Fibroblast of villous mesenchyme (primary cell): ENCODE data around the gene AP1G2. TPM values are rescaled to one million over a fixed set of nuclear protein-coding genes. Genes with fewer than 3 reads are reported as not detected.

Experiments
- DNase-seq: peaks from one replicate; pipeline ENCODE4 v3.0.0-alpha.2; 2010; ENCODE audit warnings: low read depth
- H3K4me3 ChIP-seq: 2 replicates; pipeline ENCODE4 v1.5.1; 2011; ENCODE audit warnings: low read depth, mild to moderate bottlenecking, low read length
- CTCF ChIP-seq: IDR thresholded peaks from 2 replicates; pipeline ENCODE4 v1.5.1; 2012; ENCODE audit warnings: low read depth, mild to moderate bottlenecking, low read length; ENCODE audit not compliant: insufficient read depth
- total RNA-seq: library from RNA; depleted of rRNA; stranded (reverse); fragments of >200 nt; gene quantifications from 2 replicates; pipeline ENCODE4 v1.2.3, GENCODE V29; 2012

Gene AP1G2
- total RNA-seq, 1 donor: 18.1 TPM

DNA sequence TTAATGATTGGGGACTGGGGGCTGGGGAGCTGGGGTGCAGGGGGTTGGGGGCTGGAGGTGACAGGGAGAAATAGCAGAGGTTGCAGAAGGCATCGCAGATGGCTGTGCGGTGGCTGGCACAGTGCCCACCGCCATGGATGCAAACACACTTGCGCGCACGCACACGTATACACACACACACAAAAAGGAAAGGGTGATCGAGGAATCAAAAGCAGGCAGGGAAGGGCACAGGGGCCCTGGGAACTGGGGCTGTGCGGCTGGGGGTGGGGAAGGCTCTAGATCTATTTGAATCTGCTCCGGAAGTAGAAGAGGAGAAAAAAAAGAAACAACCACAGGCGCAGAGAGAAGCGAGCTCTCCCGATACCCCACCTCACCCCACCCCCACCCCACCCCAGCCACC is 55.4 kb downstream of the AP1G2 start:
- TF ChIP-seq CTCF: no peak
- no peak for DNase-seq
- H3K4me3 ChIP-seq: no peak overlapping the region

Other genes starting within 250 kb of the AP1G2 start
- gene PABPN1, start 246.3 kb downstream of the AP1G2 start, total RNA-seq: 51.2 and 75.1 TPM in 2 replicates
- 14.8 and 16.4 TPM in 2 replicates for gene SLC22A17, start 214.9 kb downstream of the AP1G2 start, total RNA-seq
- gene EFS, start 202.6 kb downstream of the AP1G2 start, total RNA-seq: 7.7 and 7.8 TPM in 2 replicates
- not detected in 2 replicates for gene IL25, start 195.0 kb downstream of the AP1G2 start, total RNA-seq
- gene CMTM5, start 190.7 kb downstream of the AP1G2 start, total RNA-seq: not detected in 2 replicates
- gene MYH6, start 159.5 kb downstream of the AP1G2 start, total RNA-seq: not detected in 2 replicates
- not detected in 2 replicates for gene MYH7, start 132.1 kb downstream of the AP1G2 start, total RNA-seq
- gene NGDN, start 98.1 kb downstream of the AP1G2 start, total RNA-seq: 41.9 and 44.8 TPM in 2 replicates
- gene ZFHX2, start 16.0 kb downstream of the AP1G2 start, total RNA-seq: under 0.01 TPM in 2 replicates
- gene THTPA, start 11.5 kb downstream of the AP1G2 start, total RNA-seq: 15.5 and 18.0 TPM in 2 replicates
- not detected in 2 replicates for gene JPH4, start 11.0 kb upstream of the AP1G2 start, total RNA-seq
- gene DHRS2, start 68.6 kb upstream of the AP1G2 start, total RNA-seq: 0.32 and 0.43 TPM in 2 replicates